Fibroblast of villous mesenchyme (primary cell): ENCODE results near the gene CPNE6. TPM values are rescaled to one million over a fixed set of nuclear protein-coding genes. Genes with fewer than 3 reads are reported as not detected.

Source experiments
- DNase-seq: peaks from one replicate; pipeline ENCODE4 v3.0.0-alpha.2; 2010; ENCODE audit warnings: low read depth
- H3K4me3 ChIP-seq: 2 replicates; pipeline ENCODE4 v1.5.1; 2011; ENCODE audit warnings: low read depth, mild to moderate bottlenecking, low read length
- CTCF ChIP-seq: IDR thresholded peaks from 2 replicates; pipeline ENCODE4 v1.5.1; 2012; ENCODE audit warnings: low read depth, mild to moderate bottlenecking, low read length; ENCODE audit not compliant: insufficient read depth
- total RNA-seq: library from RNA; depleted of rRNA; stranded (reverse); fragments of >200 nt; gene quantifications from 2 replicates; pipeline ENCODE4 v1.2.3, GENCODE V29; 2012

Gene CPNE6
- total RNA-seq, 1 donor, result not detected

GRCh38 chr14:24119691-24120090 lies 48.3 kb downstream of the CPNE6 start:
- TF ChIP-seq CTCF, result no peak
- no peak for DNase-seq
- no peak overlapping the region for H3K4me3 ChIP-seq

GRCh38 chr14:24121210-24121609 lies 49.8 kb downstream of the CPNE6 start:
- DNase-seq, result no peak
- no peak for TF ChIP-seq CTCF
- no peak overlapping the region for H3K4me3 ChIP-seq

GRCh38 chr14:24122416-24122815 lies 51.1 kb downstream of the CPNE6 start:
- no peak for TF ChIP-seq CTCF
- no peak overlapping the region for H3K4me3 ChIP-seq
- DNase-seq, result no peak

- DNase-seq, result no peak
- TF ChIP-seq CTCF, result no peak
- H3K4me3 ChIP-seq, result no peak overlapping the region
Observed at GRCh38 chr14:24122898-24123297, 51.5 kb downstream of the CPNE6 start.

GRCh38 chr14:24123424-24124417 lies 52.4 kb downstream of the CPNE6 start:
- no peak for TF ChIP-seq CTCF
- no peak for DNase-seq
- no peak overlapping the region for H3K4me3 ChIP-seq

GRCh38 chr14:24126939-24127338 lies 55.6 kb downstream of the CPNE6 start:
- no peak overlapping the region for H3K4me3 ChIP-seq
- no peak for TF ChIP-seq CTCF
- no peak for DNase-seq
